ENCODE results near the gene TRPC4.

GRCh38 chr13:37640499-37640898, 229.1 kb downstream of the TRPC4 start:
- TF ChIP-seq EZH2 (IDR thresholded peaks at IDR 0.05; ENCODE audit: low read length, unreplicated experiment) (no peak), CTCF (conservative IDR thresholded peaks at IDR 0.05; ENCODE audit: low read depth, low read length) (peak; percentile 72), EZH2phosphoT487 (IDR thresholded peaks at IDR 0.05; ENCODE audit: borderline replicate concordance, low read length) (no peak)
